Spleen (tissue), 11 donors: ENCODE results near the gene SEL1L3. TPM values are rescaled to one million over a fixed set of nuclear protein-coding genes. Genes with fewer than 3 reads are reported as not detected.
"Not testable (repeated sequence)": the region's sequence is repeated elsewhere in the genome, so short reads cannot be mapped to it uniquely, and the experiment has no call there.

Experiments used
- DNase-seq: peaks from one replicate; pipeline ENCODE4 v3.0.0-alpha.2; 2020
- H3K27ac ChIP-seq, 8 donors: fragments of 200-600 bp; sonication (generic) in 7 of 8; 1 replicate in 4 of 8; 2 replicates in 4 of 8; pipeline versions ENCODE4 v1.5.0 to v1.8.0; 2016 to 2021; ENCODE audit warnings: inconsistent platforms in 4 of 8, mild to moderate bottlenecking in 4 of 8, moderate library complexity in 1 of 8
- H3K27me3 ChIP-seq, 7 donors: fragments of 200-600 bp; sonication (generic) in 6 of 7; replicated peaks in 1 of 7; 1 replicate in 4 of 7; 2 replicates in 3 of 7; pipeline versions ENCODE4 v1.5.0 to v1.8.0; 2016 to 2021; ENCODE audit warnings: inconsistent platforms in 3 of 7, mild to moderate bottlenecking in 1 of 7
- H3K36me3 ChIP-seq, 6 donors: fragments of 200-600 bp; sonication (generic) in 5 of 6; 1 replicate in 4 of 6; 2 replicates in 2 of 6; pipeline versions ENCODE4 v1.5.0 to v1.8.0; 2016 to 2021; ENCODE audit warnings: inconsistent platforms in 2 of 6
- H3K4me1 ChIP-seq, 6 donors: fragments of 200-600 bp; sonication (generic) in 5 of 6; 1 replicate in 3 of 6; 2 replicates in 3 of 6; pipeline versions ENCODE4 v1.5.0 to v1.8.0; 2016 to 2021; ENCODE audit warnings: inconsistent platforms in 3 of 6
- H3K4me3 ChIP-seq, 8 donors: fragments of 200-600 bp; sonication (generic) in 7 of 8; 1 replicate in 4 of 8; 2 replicates in 4 of 8; pipeline versions ENCODE4 v1.5.0 to v1.8.0; 2016 to 2021; ENCODE audit warnings: inconsistent platforms in 4 of 8, mild to moderate bottlenecking in 4 of 8, moderate library complexity in 2 of 8
- H3K9me3 ChIP-seq, 8 donors: fragments of 200-600 bp; sonication (generic) in 7 of 8; 1 replicate in 4 of 8; 2 replicates in 4 of 8; pipeline versions ENCODE4 v1.5.0 to v1.8.0; 2016 to 2021; ENCODE audit warnings: inconsistent platforms in 4 of 8
- CTCF ChIP-seq, 11 experiments: fragments of 200-600 bp in 7 of 11; fragments of 450-650 bp in 4 of 11; sonication (generic) in 4 of 11; IDR thresholded peaks in 8 of 11; conservative IDR thresholded peaks in 3 of 11; 1 replicate in 7 of 11; 2 replicates in 4 of 11; pipeline versions ENCODE4 v1.4.0 to v1.8.0; 2016 to 2021; ENCODE audit warnings: antibody characterized with exemption in 11 of 11, inconsistent platforms in 4 of 11, mild to moderate bottlenecking in 1 of 11
- POLR2A ChIP-seq, 3 donors: fragments of 450-650 bp; IDR thresholded peaks; one replicate each; pipeline ENCODE4 v1.5.1; 2017; ENCODE audit warnings: antibody characterized with exemption in 3 of 3, mild to moderate bottlenecking in 1 of 3
- POLR2AphosphoS5 ChIP-seq, 3 donors: sonication (generic); formaldehyde crosslinking; IDR thresholded peaks; one replicate each; pipeline ENCODE4 v1.5.1; 2017; ENCODE audit warnings: antibody characterized with exemption in 3 of 3
- WGBS, 5 donors: extraction: QIAGEN DNeasy Blood & Tissue Kit in 3 of 5; methylation state at CpG; one replicate each; pipeline versions ENCODE4 v1.1.5 to v1.1.7; 2013 to 2018; 5-methylcytosine and 5-hydroxymethylcytosine counted together
- intact Hi-C: fragments of 100-400 bp; cut with DNase I; formaldehyde crosslinking; loops from one replicate; pipeline ENCODE4 v1.15.0; 2023; ENCODE audit warnings: low total_unique reads
- polyA plus RNA-seq, 3 donors: library from polyadenylated mRNA; stranded (reverse); fragments of 200-250 nt; gene quantifications; one replicate each; pipeline ENCODE4 v1.2.1, GENCODE V29; 2013
- total RNA-seq, 7 donors: library from RNA; depleted of rRNA in 3 of 7; stranded (reverse); fragments of >200 nt in 3 of 7; fragmentation: NEBNext Ultra II Directional in 4 of 7; extraction: Animal tissue kit (Norgen Biotek cat#: 25700) in 4 of 7; gene quantifications; one replicate each; pipeline versions ENCODE4 v1.1.0 to v1.2.1, GENCODE V29; 2016 to 2021
- donor health status: healthy with polysubstance abuse.
- donor health status: DM: no; HTN: no; CAD: no; lungs with moderate emphysema.
- donor health status: DM: no; HTN: no; CAD: no.
- donor health status: Bipolar disorder and iron deficiency.
- donor health status: healthy.
- donor health status: DM: no; HTN: no; CAD: no.
- donor health status: DM: yes; HTN: yes; CAD: no.

SEL1L3 gene
- total and polyA plus RNA-seq, 10 donors = 59.0 to 319 (median 127) TPM

DNA sequence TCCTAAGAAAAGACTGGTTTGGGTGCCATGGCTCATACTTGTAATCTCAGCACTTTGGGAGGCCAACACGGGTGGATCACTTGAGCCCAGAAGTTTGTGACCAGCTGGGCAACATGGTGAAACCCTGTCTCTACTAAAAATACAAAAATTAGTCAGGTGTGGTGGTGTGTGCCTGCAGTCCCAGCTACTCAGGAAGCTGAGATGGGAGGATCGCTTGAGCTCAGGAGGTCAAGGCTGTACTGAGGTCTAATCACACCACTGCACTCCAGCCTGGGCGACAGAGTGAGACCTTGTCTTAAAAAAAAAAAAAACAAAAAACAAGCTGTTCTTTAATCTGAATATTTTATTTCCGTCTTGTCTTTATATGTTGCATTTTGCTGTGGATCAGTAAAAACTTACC lies 3.6 kb upstream of the SEL1L3 start:
- intact Hi-C loops, H3K4me3 ChIP-seq, DNase-seq, H3K36me3 ChIP-seq, H3K27me3 ChIP-seq, H3K9me3 ChIP-seq: not testable (repeated sequence)
- WGBS, 5 donors = 57 to 80% (median 62%) methylated on average over 4 of the region's 4 CpGs
- TF ChIP-seq POLR2AphosphoS5 (IDR thresholded peaks at IDR 0.05) = peak in 2 of 3 donors; percentile 48 to 61
- peaks cover 10 to 82% (median 44%) of the 10 kb centered on the region in 6 donors for H3K4me1 ChIP-seq
- peak overlapping the region in 7 of 8 donors; percentile 20 to 94 (median 64) for H3K27ac ChIP-seq

GRCh38 chr4:25865586-25865985 lies 2.8 kb upstream of the SEL1L3 start:
- Histone ChIP-seq H3K4me1 (peaks cover 16 to 82% (median 52%) of the 10 kb centered on the region in 6 donors), H3K27ac (peak overlapping the region in 6 of 8 donors; percentile 21 to 94 (median 70)), H3K27me3 (no peaks in the 10 kb centered on the region), H3K4me3 (no peak overlapping the region), H3K9me3 (no peaks in the 10 kb centered on the region), H3K36me3 (no peaks in the 10 kb centered on the region)
- TF ChIP-seq POLR2AphosphoS5 (IDR thresholded peaks at IDR 0.05) (no peak), CTCF (IDR thresholded peaks at IDR 0.05 in 8 of 11, conservative IDR thresholded peaks at IDR 0.05 in 3 of 11) (no peak), POLR2A (IDR thresholded peaks at IDR 0.05) (no peak)
- DNase-seq = no peak
- WGBS, 5 donors = 81 to 89% (median 83%) methylated on average over 4 of the region's 4 CpGs
- intact Hi-C loops = no loop called here

GRCh38 chr4:25863831-25864418 lies 1.1 kb upstream of the SEL1L3 start:
- WGBS, 5 donors = 74 to 87% (median 85%) methylated on average over 20 to 29 of the region's 29 CpGs
- TF ChIP-seq POLR2A (IDR thresholded peaks at IDR 0.05) = no peak
- no peak for TF ChIP-seq POLR2AphosphoS5 (IDR thresholded peaks at IDR 0.05)
- TF ChIP-seq CTCF (IDR thresholded peaks at IDR 0.05 in 8 of 11, conservative IDR thresholded peaks at IDR 0.05 in 3 of 11) = no peak
- Histone ChIP-seq H3K36me3 (no peaks in the 10 kb centered on the region), H3K27ac (peak overlapping the region in 7 of 8 donors; percentile 36 to 95 (median 92)), H3K4me1 (peaks cover 30 to 87% (median 69%) of the 10 kb centered on the region in 6 donors), H3K9me3 (no peaks in the 10 kb centered on the region), H3K27me3 (no peaks in the 10 kb centered on the region), H3K4me3 (peak overlapping the region in 7 of 8 donors; percentile 22 to 88 (median 72))
- intact Hi-C loops = no loop called here
- DNase-seq = peak; percentile 81

DNA sequence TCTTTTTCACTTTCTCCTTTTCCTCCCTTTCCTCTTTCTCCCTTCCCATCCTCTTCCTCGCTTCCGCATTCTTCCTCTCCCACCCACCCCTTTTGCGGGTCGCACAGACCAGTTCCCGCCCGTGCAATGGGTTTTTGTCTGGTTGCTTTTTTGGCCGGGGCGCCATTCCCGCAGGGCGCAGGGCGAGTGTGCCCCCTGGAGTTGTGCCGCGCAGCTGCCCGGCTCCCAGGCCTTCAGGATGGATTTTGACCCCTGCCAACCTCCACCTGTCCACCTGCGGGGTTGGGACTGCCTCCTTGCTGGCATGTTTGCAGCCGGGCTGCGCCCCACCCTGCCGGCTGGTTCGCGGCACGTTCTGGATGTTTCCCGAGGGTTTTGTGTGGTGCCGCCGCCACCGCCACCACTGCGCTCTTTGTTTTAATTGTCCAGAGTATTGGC lies 578 bp upstream of the SEL1L3 start:
- WGBS, 5 donors = 17 to 24% (median 19%) methylated on average over 26 of the region's 26 CpGs
- Histone ChIP-seq H3K27me3 (no peaks in the 10 kb centered on the region), H3K4me1 (peaks cover 35 to 90% (median 74%) of the 10 kb centered on the region in 6 donors), H3K4me3 (peak overlapping the region; percentile 22 to 88 (median 61)), H3K9me3 (no peaks in the 10 kb centered on the region), H3K27ac (peak overlapping the region; percentile 36 to 95 (median 86)), H3K36me3 (peaks cover 0 to 4% (median 0%) of the 10 kb centered on the region in 6 donors)
- peak; percentile 85 for DNase-seq
- intact Hi-C loops = no loop called here
- no peak for TF ChIP-seq POLR2A (IDR thresholded peaks at IDR 0.05)
- TF ChIP-seq POLR2AphosphoS5 (IDR thresholded peaks at IDR 0.05) = no peak
- peak in 3 of 11 experiments; percentile 12 to 51 (median 33) for TF ChIP-seq CTCF (IDR thresholded peaks at IDR 0.05 in 8 of 11, conservative IDR thresholded peaks at IDR 0.05 in 3 of 11)
